GM23338 (cell line): ENCODE data around the gene RGN. TPM values are rescaled to one million over a fixed set of nuclear protein-coding genes. Genes with fewer than 3 reads are reported as not detected.

ENCODE experiments used
- ATAC-seq: fragments of 200-7000 bp; cut with Tn5 transposase; 3 replicates; pipeline ENCODE4 v1.9.1; 2020
- DNase-seq: peaks from one replicate; pipeline ENCODE4 v3.0.0-alpha.2; 2015; ENCODE audit warnings: low spot score
- H2AFZ ChIP-seq: fragments of 200-600 bp; sonication (generic); 2 replicates; pipeline ENCODE4 v1.8.0; 2016; ENCODE audit warnings: antibody characterized with exemption, mild to moderate bottlenecking, moderate library complexity
- H3F3A ChIP-seq: fragments of 200-600 bp; sonication (generic); replicated peaks from 2 replicates; pipeline ENCODE4 v1.8.0; 2017; ENCODE audit warnings: antibody characterized with exemption, mixed run types, low read depth
- H3K27ac ChIP-seq: fragments of 200-600 bp; sonication (generic); 2 replicates; pipeline ENCODE4 v1.6.1; 2016; ENCODE audit warnings: low read depth
- H3K27me3 ChIP-seq: fragments of 200-600 bp; sonication (generic); 2 replicates; pipeline ENCODE4 v1.8.0; 2016; ENCODE audit warnings: mild to moderate bottlenecking, mixed run types, moderate library complexity; ENCODE audit not compliant: insufficient read depth
- H3K36me3 ChIP-seq: fragments of 200-600 bp; sonication (generic); 2 replicates; pipeline ENCODE4 v1.8.0; 2016; ENCODE audit warnings: mild to moderate bottlenecking; ENCODE audit not compliant: insufficient read depth
- H3K4me1 ChIP-seq: fragments of 200-600 bp; sonication (generic); 2 replicates; pipeline ENCODE4 v1.8.0; 2016; ENCODE audit warnings: mild to moderate bottlenecking, moderate library complexity; ENCODE audit not compliant: insufficient read depth
- H3K4me2 ChIP-seq: fragments of 200-600 bp; sonication (generic); 2 replicates; pipeline ENCODE4 v1.7.1; 2017; ENCODE audit warnings: mixed run types
- H3K4me3 ChIP-seq: fragments of 200-600 bp; sonication (generic); 2 replicates; pipeline ENCODE4 v1.6.1; 2016; ENCODE audit warnings: mixed run types
- H3K79me2 ChIP-seq: fragments of 200-600 bp; sonication (generic); replicated peaks from 2 replicates; pipeline ENCODE4 v1.8.0; 2017; ENCODE audit warnings: mild to moderate bottlenecking; ENCODE audit not compliant: insufficient read depth
- H3K9me2 ChIP-seq: fragments of 200-600 bp; sonication (generic); 2 replicates; pipeline ENCODE4 v1.8.0; 2017; ENCODE audit not compliant: insufficient read depth
- H4K20me1 ChIP-seq: fragments of 200-600 bp; sonication (generic); replicated peaks from 2 replicates; pipeline ENCODE4 v1.8.0; 2017; ENCODE audit warnings: mild to moderate bottlenecking; ENCODE audit not compliant: insufficient read depth
- H3K27ac Mint-ChIP-seq: 2 replicates; pipeline ENCODE4 v1.8.0; 2020; ENCODE audit warnings: inconsistent platforms, mild to moderate bottlenecking, moderate library complexity, mixed read lengths
- H3K27me3 Mint-ChIP-seq: 3 replicates; pipeline ENCODE4 v1.8.0; 2022; ENCODE audit warnings: low read depth, mild to moderate bottlenecking, moderate library complexity, mixed read lengths, inconsistent platforms; ENCODE audit not compliant: insufficient read depth, poor library complexity
- H3K36me3 Mint-ChIP-seq: 3 replicates; pipeline ENCODE4 v1.8.0; 2021; ENCODE audit warnings: low read depth, mild to moderate bottlenecking, inconsistent platforms, moderate library complexity, mixed read lengths
- H3K4me1 Mint-ChIP-seq: 3 replicates; pipeline ENCODE4 v1.8.0; 2020; ENCODE audit warnings: mild to moderate bottlenecking, inconsistent platforms, mixed read lengths
- H3K4me3 Mint-ChIP-seq: 3 replicates; pipeline ENCODE4 v1.8.0; 2021; ENCODE audit warnings: moderate library complexity, mild to moderate bottlenecking, inconsistent platforms, mixed read lengths
- H3K9me3 Mint-ChIP-seq: 3 replicates; pipeline ENCODE4 v1.8.0; 2020; ENCODE audit warnings: moderate library complexity, mild to moderate bottlenecking, inconsistent platforms, mixed read lengths
- CREB1 ChIP-seq: fragments of 250-450 bp; sonication (Bioruptor Pico); IDR thresholded peaks from 2 replicates; pipeline ENCODE4 v1.5.0; 2020; ENCODE audit warnings: low read depth, mild to moderate bottlenecking, moderate library complexity
- CTCF ChIP-seq, 2 experiments: fragments of 200-600 bp in 1 of 2; sonication (generic) in 1 of 2; conservative IDR thresholded peaks; 2 replicates each; pipeline versions ENCODE4 v1.5.1 to v1.6.1; 2016 to 2017; ENCODE audit warnings: antibody characterized with exemption in 2 of 2, low read depth in 2 of 2, mild to moderate bottlenecking in 2 of 2, moderate library complexity in 1 of 2
- ETS1 ChIP-seq: IDR thresholded peaks from 2 replicates; pipeline ENCODE4 v1.6.1; 2016; ENCODE audit warnings: antibody characterized with exemption
- EZH2 ChIP-seq: fragments of 200-600 bp; sonication (generic); IDR thresholded peaks from one replicate; pipeline ENCODE4 v1.8.0; 2017; ENCODE audit warnings: antibody characterized with exemption, mild to moderate bottlenecking, low read depth; ENCODE audit not compliant: unreplicated experiment
- EZH2phosphoT487 ChIP-seq: fragments of 200-600 bp; sonication (generic); IDR thresholded peaks from one replicate; pipeline ENCODE4 v1.8.1; 2018; ENCODE audit warnings: antibody characterized with exemption; ENCODE audit not compliant: unreplicated experiment
- JUNB ChIP-seq: IDR thresholded peaks from one replicate; pipeline ENCODE4 v1.6.1; 2016; ENCODE audit warnings: antibody characterized with exemption; ENCODE audit not compliant: unreplicated experiment
- NANOG ChIP-seq: IDR thresholded peaks from 2 replicates; pipeline ENCODE4 v1.6.1; 2016; ENCODE audit warnings: antibody characterized with exemption, borderline replicate concordance
- POLR2AphosphoS5 ChIP-seq: IDR thresholded peaks from 2 replicates; pipeline ENCODE4 v1.6.1; 2016; ENCODE audit warnings: antibody characterized with exemption, low read depth
- REST ChIP-seq: IDR thresholded peaks from one replicate; pipeline ENCODE4 v1.6.1; 2018; ENCODE audit warnings: antibody characterized with exemption; ENCODE audit not compliant: unreplicated experiment
- STAT1 ChIP-seq: IDR thresholded peaks from one replicate; pipeline ENCODE4 v1.6.1; 2016; ENCODE audit warnings: antibody characterized with exemption; ENCODE audit not compliant: unreplicated experiment
- ZNF331 ChIP-seq: fragments of 250-450 bp; sonication (Bioruptor Pico); IDR thresholded peaks from 2 replicates; pipeline ENCODE4 v1.5.0; 2020; ENCODE audit warnings: low read depth, mild to moderate bottlenecking, moderate library complexity
- ZNF462 ChIP-seq: fragments of 250-450 bp; sonication (Bioruptor Pico); IDR thresholded peaks from 2 replicates; pipeline ENCODE4 v1.5.0; 2020; ENCODE audit warnings: mild to moderate bottlenecking, moderate library complexity
- polyA plus RNA-seq: library from polyadenylated mRNA; unstranded; fragments of >200 nt; fragmentation: Nextera tagmentation; extraction: Ambion mirVana; gene quantifications from 2 replicates; pipeline ENCODE4 v1.2.1, GENCODE V29; 2016
- total RNA-seq: library from RNA; depleted of rRNA; stranded (reverse); fragments of >200 nt; shearing (Covaris generic); gene quantifications from 2 replicates; pipeline ENCODE4 v1.2.3, GENCODE V29; 2014

RGN gene
- total and polyA plus RNA-seq, 2 experiments from 2014 or later = 5.5 to 6.7 TPM

GRCh38 chrX:47063179-47063578 is 15.1 kb upstream of the RGN start:
- Mint-ChIP-seq H3K27me3 (no peaks in the 10 kb centered on the region), H3K36me3 (0 out of 3 replicates have a peak, but pooled peaks cover 2% of the 10 kb centered on the region), H3K27ac (no peak overlapping the region), H3K4me3 (no peak overlapping the region), H3K9me3 (no peaks in the 10 kb centered on the region), H3K4me1 (no peaks in the 10 kb centered on the region)
- H3K9me2 ChIP-seq = no peaks in the 10 kb centered on the region
- TF ChIP-seq CREB1 (no peak), POLR2AphosphoS5 (no peak), ETS1 (no peak), CTCF (conservative IDR thresholded peaks at IDR 0.05; ENCODE audit: low read depth in 2 of 2) (no peak), STAT1 (no peak), JUNB (no peak), EZH2 (no peak), ZNF331 (CRISPR knock-in tag) (no peak), ZNF462 (CRISPR knock-in tag) (no peak), NANOG (no peak), EZH2phosphoT487 (no peak), REST (no peak)
- DNase-seq (no peak), ATAC-seq (no peak)
- no peaks in the 10 kb centered on the region for H4K20me1 ChIP-seq
- H3K27ac ChIP-seq = no peak overlapping the region
- H3K4me1 ChIP-seq = no peaks in the 10 kb centered on the region
- H3F3A ChIP-seq = no peaks in the 10 kb centered on the region
- H3K79me2 ChIP-seq = no peaks in the 10 kb centered on the region
- no peak overlapping the region for H3K4me3 ChIP-seq
- no peak overlapping the region for H3K4me2 ChIP-seq
- no peaks in the 10 kb centered on the region for H3K36me3 ChIP-seq
- H3K27me3 ChIP-seq = no peaks in the 10 kb centered on the region
- H2AFZ ChIP-seq = no peak overlapping the region
